Cardiac septum (tissue), 1 donor: ENCODE data around the gene NPFFR1. TPM values are rescaled to one million over a fixed set of nuclear protein-coding genes. Genes with fewer than 3 reads are reported as not detected.
A peak's percentile ranks its signal among the peaks of the same experiment; 100 is the strongest.

Source experiments
- DNase-seq: peaks from one replicate; pipeline ENCODE4 v3.0.0-alpha.2; 2020; ENCODE audit warnings: low spot score
- intact Hi-C: fragments of 100-400 bp; cut with DNase I; formaldehyde crosslinking; loops from one replicate; pipeline ENCODE4 v1.14.0; 2022
- long read RNA-seq: library from polyadenylated mRNA; unstranded; transcript quantifications from one replicate; pipeline ENCODE4 v2.0.0, GENCODE V29; 2021
- total RNA-seq: library from RNA; stranded (reverse); fragmentation: NEBNext Ultra II Directional; extraction: Animal tissue kit (Norgen Biotek cat#: 25700); gene quantifications from one replicate; pipeline ENCODE4 v1.2.1, GENCODE V29; 2021
- donor health status: DM: no; HTN: no; CAD: no.

The NPFFR1 gene, protein sequence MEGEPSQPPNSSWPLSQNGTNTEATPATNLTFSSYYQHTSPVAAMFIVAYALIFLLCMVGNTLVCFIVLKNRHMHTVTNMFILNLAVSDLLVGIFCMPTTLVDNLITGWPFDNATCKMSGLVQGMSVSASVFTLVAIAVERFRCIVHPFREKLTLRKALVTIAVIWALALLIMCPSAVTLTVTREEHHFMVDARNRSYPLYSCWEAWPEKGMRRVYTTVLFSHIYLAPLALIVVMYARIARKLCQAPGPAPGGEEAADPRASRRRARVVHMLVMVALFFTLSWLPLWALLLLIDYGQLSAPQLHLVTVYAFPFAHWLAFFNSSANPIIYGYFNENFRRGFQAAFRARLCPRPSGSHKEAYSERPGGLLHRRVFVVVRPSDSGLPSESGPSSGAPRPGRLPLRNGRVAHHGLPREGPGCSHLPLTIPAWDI
- total RNA-seq = not detected
- long read RNA-seq = 0 reads

DNA sequence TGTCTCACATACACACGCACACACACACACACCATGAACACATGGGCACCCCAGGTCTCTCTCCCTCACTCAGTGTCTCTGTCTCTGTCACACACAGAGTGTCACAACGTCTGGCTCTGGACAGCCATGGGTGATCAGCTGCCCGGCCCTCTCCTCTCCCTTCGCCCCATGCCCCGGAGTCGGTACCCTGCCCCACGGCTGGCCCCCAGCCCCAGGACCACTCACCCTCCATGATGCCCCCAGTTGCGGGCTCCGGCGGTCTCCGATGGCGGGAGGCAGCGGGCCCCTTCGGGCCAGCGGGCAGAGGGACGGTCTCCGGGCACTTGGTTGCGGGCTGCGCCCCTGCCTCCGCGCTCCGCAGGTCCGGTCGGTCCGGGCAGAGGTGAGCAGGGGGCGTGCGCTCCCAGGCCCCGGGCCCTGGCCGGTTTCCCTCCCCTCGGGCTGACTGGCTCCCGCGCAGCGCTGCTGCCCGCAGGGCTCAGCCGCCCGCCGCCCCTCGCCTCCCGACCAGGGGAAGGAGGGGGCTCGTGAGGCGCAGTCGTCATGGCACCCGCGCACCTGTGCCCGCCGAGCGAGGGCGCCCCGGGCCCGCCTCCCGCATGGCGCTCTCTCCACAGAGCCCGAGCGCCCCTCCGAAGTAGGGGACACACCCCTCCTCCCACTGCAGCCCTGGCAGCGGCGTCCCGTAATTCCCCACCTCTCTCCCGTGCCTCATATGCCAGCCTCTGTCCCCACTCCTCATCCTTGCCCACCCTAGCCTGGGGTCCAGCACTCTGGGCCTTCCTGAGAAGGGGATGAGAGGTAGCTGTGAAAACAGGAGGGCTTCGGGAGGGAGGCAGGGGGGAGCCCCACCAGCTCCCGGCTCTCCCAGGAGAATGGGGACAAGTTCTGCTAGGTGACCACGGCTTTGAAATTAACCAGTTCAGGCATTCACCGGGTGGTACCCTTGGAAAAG, at the start of gene NPFFR1:
NPFFR1 (minus strand) TSS at position 560 of the 955 bp plus-strand sequence; CDS start at position 232, 328 bp downstream.
- no peak for DNase-seq
- intact Hi-C loops = no loop called here

DNA sequence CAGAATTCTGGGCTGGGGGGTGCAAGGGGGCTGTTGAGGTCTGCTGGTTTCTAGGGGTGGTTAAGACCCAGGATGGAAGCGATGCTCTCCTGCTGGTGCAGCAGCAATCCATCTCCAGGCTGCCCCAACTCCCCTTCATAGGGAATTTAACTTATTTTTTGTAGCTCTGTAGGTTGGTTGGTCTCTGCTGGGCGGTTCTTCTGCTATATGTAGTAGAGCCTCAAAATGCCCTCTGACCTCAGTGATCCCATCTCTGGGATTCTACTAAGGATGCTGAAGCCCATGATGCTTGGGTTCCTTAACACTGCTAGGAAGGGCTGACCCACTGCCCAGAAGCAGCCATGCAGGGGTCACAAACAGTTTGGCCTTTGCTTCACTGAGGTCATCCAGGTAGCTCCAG, 49.5 kb upstream of the NPFFR1 start:
- intact Hi-C loops = no loop called here
- DNase-seq = no peak

DNA sequence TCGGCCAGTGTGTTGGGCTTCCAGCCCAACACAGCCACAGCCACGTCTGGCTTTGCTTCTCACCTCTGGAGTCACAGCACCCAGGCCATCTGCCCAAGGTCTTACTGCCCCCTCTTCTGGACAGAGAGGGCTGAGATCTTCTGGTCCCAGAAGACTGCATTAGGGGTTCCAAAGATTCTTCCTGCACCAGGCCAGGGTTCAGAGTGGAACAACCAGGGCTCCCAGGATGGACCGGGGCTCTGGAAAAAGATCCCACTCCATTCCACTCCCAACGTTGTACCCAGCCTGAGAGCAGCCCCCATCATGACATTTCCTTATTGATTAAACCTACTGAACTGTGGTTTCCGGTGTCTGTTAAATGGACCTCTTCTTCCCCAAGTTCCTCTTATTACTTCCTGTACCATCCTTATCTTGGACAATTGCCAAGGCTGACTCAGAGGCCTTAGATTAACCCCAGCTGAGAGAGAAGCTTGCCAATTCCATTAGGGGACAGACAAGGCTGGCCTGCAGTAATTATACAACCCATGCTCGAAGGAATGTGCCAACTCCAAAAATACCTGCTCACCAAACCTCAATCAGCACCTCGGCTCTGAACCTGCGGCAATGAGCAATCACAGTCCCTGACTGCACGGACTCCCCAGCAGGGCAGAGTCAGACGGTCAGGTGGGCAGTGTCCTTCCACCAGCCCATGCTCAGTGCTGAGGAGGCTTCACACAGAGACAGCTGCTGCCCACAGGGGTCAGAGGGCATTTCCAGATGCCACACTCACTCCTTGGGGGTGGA, 47.9 kb upstream of the NPFFR1 start:
- intact Hi-C loops = no loop called here
- peak; percentile 76 for DNase-seq

DNA sequence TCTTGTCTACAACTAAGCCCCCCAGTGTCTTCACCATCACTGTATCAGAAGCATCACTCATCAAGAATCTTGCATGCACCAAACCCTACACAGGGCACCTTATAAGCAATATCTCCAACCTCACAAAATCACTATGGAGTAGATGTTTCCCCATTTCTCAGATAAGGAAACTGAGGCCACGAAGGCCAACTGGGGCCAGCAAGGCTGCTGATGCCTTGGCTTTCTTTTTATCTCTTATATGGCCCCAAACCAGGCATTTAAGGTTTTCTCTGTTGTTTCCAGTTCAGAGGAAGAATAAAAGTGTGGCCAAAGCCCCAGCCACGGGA, 47.3 kb upstream of the NPFFR1 start:
- intact Hi-C loops = no loop called here

DNA sequence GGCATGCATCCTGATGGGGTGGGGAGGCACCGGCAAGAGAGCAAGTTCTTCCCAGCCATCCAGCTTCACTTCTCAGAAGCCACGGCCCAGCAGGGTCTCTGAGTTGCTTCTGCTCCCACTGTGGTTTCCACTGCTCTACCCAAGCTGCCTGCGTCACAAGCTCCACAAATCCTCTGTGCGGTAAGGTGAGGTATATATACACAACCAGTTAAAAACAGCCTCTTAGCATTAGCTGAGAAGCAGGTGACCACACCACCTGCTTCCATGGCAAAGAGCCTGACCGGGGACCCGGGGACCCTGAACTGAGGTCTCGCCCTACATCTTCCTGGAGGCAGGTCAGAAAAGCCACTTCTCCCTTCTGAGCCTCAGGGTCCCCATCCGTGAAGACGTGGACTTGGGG, 46.9 kb upstream of the NPFFR1 start:
- DNase-seq = no peak
- intact Hi-C loops = no loop called here

More for the DNA sequence above, 47.3 kb upstream of the NPFFR1 start:
- no peak for DNase-seq

DNA sequence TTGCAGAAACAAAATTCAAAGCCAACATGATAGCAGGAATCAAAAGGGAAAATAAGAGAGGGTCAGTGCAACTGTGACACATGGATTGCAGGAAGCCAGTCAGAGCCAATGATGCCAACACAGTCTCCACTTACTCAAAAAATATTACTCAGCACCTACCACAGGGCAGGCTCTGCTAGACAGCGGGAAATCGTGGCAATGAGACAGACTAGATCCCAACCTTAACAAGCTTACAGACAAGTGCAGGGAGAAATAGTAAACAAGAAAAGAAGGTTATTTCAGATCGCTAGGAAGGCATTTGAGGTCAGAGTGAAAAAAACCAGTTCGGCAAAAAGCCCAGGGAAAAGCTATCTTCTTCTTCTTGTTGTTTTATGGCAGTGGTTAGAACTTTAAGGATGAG, 45.2 kb upstream of the NPFFR1 start:
- intact Hi-C loops = no loop called here
- DNase-seq = no peak

DNA sequence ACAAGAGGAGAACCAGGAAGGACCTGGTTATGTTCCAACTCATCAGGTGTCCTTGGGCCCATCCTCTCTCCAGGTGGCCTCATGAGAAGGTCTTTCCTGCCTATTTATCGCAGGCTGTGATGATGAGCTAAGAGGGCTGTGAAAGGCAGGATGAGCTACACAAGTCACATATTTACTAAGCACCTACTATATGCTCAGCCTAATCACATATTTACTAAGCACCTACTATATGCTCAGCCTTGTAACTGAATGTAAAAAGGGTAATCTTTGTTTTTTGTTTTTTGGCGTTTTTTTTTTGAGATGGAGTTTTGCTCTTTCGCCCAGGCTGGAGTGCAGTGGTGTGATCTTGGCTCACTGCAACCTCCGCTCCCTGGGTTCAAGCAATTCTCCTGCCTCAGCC, 44.2 kb upstream of the NPFFR1 start:
- DNase-seq = no peak
- intact Hi-C loops = no loop called here

DNA sequence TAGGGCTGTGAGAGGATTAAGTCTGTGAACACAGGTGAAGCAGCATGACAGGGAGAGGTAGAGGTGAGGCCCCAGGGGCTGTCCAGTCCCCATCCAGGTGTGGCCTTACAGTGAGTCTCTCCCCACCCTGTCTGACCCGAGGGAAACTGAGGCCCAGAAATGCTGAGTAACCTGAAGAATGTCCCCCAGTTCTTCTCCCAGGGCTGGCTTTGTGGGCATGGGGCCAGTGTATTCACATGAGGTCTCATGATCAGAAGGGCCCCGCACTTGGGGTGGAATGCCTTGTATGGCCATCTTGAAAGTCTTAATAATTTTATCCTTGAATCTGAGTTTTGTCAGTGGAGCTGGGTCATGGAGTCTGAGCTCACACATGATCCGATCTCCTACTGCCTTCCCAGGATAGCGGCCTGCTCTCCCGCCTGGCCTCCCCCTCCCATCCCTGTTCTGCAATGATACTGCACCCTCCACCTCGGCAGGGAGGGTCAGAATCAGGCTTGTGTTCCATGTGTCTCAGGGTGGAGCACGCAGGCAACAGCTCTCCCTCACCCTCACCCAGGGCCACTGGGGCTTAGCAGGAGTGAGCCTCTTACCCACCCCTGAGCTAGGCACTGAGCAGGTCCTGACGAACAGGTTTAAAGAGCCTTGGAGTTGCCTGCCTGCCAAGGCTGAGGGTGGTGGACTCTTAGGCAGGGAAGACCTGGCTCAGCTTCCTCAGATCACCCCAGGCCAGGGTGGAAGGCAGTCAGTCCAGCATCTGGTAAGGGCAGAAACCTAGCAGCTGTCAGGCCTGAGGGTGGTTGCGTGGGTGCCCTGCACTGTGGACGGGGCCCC, 41.4 kb upstream of the NPFFR1 start:
- intact Hi-C loops = no loop called here
- DNase-seq = peak; percentile 49

DNA sequence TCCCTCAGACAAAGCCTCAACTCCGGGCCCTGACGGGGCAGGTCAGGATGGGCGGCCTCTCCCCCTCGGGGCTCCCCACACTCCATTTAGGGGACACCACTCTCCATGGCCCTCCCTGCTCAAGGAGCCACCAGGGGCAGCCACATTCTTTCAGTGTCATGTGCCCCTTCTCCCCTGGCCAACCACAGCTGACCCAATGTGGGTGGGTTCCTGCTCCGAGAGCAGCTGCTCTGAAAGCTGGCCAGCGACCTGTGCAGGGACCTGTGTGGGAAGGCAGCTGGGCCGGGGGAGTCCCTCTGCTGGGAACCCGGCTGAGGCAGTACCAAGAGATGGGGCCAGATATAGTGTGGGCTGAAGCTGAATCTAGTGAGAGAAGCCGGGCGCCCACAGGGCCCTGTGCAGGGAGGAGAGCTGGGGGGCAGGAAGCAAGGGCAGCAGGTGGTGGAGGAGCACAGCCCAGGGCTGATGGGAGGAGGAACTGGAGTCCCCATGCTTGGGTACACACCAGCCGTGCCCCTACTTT, 40.6 kb upstream of the NPFFR1 start:
- intact Hi-C loops = no loop called here
- DNase-seq = peak; percentile 76

DNA sequence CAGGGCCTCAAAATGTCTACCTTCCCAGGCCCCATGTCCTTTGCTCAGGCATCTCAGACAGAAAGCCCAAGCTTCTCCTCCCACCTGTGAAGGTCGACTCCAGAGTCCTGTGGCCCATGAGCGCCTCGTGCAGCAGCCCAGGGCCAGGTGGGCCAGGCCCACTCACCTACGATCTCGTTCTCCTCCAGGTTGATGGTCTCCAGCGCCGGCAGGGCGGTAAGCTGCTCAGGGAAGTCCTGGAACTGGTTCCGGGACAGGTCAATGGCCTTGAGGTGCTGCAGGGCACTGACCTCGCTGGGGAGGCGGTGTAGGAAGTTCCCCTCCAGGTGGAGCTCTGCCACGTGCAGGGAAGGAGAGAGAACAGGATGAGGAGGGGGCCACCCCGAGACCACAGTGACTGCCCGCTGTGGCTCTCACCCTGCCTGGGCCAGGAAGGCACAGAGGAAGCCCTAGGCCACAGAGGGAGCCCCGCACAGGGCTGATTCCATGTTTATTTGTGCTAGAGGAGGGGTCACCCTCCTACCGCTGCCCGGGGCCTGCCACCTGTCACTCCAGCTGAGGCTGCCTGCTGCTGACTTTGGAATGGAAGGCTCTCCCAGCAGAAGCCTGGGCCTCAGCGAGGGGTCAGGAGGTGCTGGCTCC, 40.0 kb upstream of the NPFFR1 start:
- peak; percentile 64 for DNase-seq
- intact Hi-C loops = no loop called here

DNA sequence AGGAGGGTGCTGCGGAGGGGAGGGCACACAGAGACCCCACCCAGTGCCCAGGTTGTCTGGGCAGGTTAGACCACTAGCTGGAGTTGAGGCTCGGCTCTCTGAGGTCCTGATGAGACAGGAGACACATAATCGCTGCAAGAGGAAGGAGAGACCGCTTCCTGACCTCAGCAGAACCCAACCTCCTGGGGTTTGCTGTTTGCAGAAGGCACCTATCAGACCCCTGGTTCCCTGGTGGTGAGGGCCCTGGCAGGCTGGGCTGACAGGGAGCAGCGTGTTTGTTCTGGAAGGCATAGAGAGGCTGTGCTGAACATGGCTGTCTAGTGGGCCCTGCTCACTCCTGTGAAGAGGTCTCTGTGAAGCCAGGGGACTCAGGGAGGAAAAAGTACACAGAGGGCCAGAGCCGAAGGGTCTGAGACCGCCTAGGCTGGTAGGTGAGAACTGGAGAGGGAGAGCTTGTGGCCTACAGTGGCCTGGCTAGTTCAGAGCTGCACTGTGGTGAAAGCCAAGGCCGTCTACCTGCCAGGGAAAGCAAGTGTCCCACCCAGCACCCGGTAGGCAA, 39.4 kb upstream of the NPFFR1 start:
- intact Hi-C loops = no loop called here
- DNase-seq = peak; percentile 67

DNA sequence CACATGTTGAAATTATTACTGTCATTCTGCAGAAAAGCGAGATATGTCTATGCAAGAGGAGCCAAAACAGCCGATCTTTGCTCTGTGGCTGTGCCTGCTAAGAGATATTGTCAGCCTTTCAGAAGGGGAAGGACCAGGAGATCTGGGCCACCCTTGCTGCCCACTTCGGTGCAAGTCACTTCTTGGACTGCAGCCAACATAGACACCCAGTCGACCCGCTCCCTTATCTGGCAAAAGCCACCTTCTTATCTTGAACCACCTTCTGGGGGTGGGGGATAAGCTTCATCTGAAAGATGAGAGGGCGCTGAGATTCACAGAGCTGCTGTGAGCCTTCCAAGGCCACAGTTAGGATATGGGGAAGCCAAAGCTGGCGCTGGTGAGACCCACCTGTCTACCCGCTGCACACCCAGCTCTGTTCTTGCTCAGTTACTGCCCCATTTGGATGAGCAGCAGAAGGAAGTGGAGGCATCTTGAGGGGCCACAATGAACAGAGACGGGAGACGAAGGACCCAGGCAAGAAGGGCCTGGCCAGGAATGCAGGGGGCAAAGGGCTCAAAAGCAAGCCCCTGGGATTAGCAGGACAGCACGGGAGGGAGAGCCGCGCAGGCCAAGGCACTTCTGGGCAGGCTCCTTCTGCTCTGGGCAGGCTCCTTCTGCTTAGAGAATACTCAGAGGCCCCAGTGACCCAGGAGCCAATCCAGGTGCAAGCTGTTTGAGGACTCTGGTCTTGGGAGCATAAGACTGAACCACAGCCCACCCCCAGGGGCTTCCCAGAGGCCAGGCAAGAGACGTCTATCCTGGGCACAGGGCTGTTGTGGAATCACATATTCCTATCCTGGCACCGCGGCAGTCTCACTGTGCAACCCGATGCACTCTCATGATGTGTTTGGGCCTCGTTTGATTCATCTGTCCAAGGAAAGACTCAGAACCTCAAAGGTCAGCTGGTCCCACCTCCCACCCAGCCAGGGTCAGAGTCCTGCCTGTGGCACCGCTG, 38.4 kb upstream of the NPFFR1 start:
- intact Hi-C loops = no loop called here

DNA sequence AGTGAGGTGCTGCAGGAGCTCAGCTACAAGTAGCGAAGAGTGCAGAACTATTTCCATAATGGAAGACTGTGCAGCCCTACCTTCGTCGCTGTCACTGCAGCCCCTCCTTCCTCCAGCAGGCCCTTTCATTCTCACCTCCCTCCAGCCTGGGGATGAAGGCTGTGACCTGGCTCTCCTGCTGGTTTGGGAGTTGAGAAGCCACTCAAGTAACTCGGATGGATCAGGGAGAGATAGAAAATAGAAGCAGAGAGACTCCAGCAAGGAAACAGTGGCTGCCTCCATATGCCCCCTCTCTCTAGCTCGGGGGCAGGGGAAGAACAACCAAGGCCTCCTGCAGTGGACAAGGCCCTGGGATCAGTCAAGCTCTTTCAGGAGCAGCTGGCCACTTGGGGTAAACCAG, 37.4 kb upstream of the NPFFR1 start:
- DNase-seq = peak; percentile 65
- intact Hi-C loops = no loop called here

More for the DNA sequence above, 38.4 kb upstream of the NPFFR1 start:
- peak; percentile 75 for DNase-seq

DNA sequence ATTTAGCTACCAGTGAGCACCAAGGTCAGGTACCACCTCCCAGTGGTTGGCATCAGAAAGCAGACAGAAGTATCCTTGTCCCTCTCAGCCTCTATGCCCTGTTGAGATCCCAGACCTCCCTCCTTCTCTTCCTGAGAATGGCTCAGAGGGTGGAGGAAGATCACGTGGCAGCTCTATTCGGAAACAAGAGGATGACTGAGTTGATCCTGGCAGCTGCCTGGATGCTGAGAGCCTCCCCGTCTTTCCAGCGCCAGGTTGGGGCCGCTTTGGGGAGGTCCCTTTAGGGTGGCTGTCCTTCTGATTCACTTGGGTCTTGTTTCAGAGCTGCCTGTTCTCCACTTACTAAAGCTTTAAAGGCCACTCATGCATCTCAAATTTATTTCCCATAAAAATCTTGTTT, 36.9 kb upstream of the NPFFR1 start:
- intact Hi-C loops = no loop called here
- DNase-seq = peak; percentile 68

DNA sequence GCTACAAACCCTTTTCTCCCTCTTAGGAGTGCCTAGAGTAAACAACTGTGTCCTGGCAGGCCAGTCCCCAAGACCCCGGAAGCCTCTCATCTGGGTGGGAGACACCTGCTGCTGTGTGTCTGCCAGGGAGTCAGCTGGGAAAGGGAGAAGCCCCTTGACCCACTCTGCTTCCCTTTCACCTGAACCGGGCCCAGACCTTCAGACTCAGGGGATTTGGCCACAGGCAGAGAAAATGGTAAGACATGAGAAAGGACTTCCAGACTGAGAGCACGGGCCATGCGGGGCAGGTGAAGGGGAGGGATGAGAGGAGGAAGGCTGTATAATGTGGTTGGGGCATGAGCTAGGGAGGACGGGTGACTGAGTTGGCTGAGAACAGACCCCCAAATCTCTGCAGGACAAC, 36.0 kb upstream of the NPFFR1 start:
- DNase-seq = no peak
- intact Hi-C loops = no loop called here

DNA sequence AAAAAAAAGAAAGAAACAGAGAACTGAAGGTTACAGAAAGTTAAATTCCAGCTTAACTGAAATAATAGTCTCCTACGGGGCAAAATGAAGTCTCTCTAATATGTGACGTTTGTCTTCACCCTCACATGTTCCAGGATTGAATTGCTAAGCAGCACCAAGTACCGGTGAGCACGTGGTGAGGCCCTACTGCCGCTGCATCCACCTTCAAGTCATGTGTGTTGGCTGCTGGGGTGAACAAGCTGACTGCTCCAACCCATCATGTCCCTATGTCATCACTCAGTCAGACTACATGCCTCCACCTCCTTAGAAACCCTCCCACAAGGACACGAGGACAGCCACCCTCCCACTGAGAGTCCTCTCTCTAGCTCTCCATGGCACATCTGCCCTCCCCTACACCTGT, 35.4 kb upstream of the NPFFR1 start:
- no peak for DNase-seq
- intact Hi-C loops = no loop called here

DNA sequence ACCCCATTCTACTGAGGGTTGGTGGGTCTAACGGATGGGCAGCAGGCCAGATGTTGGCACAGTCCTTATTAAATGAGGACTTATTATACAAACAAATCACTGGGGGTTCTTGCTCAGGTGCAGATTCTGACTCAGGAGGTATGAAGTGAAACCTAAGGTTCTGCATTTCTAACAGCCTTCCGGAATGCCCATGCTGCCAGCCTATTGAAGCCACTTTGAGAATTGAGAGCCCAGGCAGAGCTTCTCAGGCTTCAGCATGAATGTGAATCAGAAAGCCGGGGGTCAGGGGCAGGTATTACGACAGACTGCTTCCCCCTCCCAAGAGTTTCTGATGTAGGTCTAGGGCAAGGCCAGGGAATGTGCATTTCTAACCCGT, 34.1 kb upstream of the NPFFR1 start:
- intact Hi-C loops = no loop called here
- no peak for DNase-seq
